ENCODE measurements around the gene ABHD18. TPM values are rescaled to one million over a fixed set of nuclear protein-coding genes. Genes with fewer than 3 reads are reported as not detected.

Gene ABHD18
- total RNA-seq, 1 experiment from 2014 or later = 16.3 TPM

- Histone ChIP-seq H2BK15ac (ENCODE audit: low read depth, low read length) (no peak within 1 kb of the TSS; the same call in 1 of the 2 replicates), H2BK5ac (ENCODE audit: insufficient read length, low read length) (no peak within 1 kb of the TSS), H3K14ac (ENCODE audit: insufficient read depth, low read length) (peak within 1 kb of the TSS; percentile 89), H3K27me3 (ENCODE audit: insufficient read depth, low read length) (no peaks in the 10 kb centered on the region), H2AFZ (ENCODE audit: low read length) (no peak within 1 kb of the TSS), H2BK20ac (ENCODE audit: low read depth, low read length, poor library complexity, severe bottlenecking) (no peak within 1 kb of the TSS), H3K79me2 (ENCODE audit: insufficient read depth, low read length) (peaks cover 7% of the 10 kb centered on the region; the same call in 1 of the 2 replicates), H3K9ac (ENCODE audit: extremely low read depth, insufficient read length, low read length) (peak within 1 kb of the TSS; percentile 58), H3K9me3 (ENCODE audit: control insufficient read depth, low read depth, low read length) (no peaks in the 10 kb centered on the region), H2BK120ac (ENCODE audit: low read depth, low read length, poor library complexity, severe bottlenecking) (no peak within 1 kb of the TSS), H3K79me1 (ENCODE audit: insufficient read depth, low read depth, low read length, poor library complexity, severe bottlenecking) (no peaks in the 10 kb centered on the region), H3T11ph (ENCODE audit: low read length) (no peak within 1 kb of the TSS), H3K4ac (ENCODE audit: low read depth, low read length) (no peak within 1 kb of the TSS), H2BK12ac (ENCODE audit: insufficient read length, low read depth, low read length) (no peak within 1 kb of the TSS), H4K8ac (replicated peaks; ENCODE audit: insufficient read length, low read depth, low read length) (no peak within 1 kb of the TSS), H2AK5ac (ENCODE audit: insufficient read length, low read length) (no peak within 1 kb of the TSS), H3K56ac (ENCODE audit: insufficient read length, low read depth, low read length) (no peak within 1 kb of the TSS), H4K91ac (ENCODE audit: insufficient read length, low read depth, low read length) (no peak within 1 kb of the TSS), H3K23ac (ENCODE audit: insufficient read length, low read depth, low read length) (no peak within 1 kb of the TSS), H3K4me2 (ENCODE audit: insufficient read depth, insufficient read length, low read length) (peak within 1 kb of the TSS; percentile 80), H4K20me1 (ENCODE audit: control insufficient read depth, insufficient read depth, insufficient read length) (no peaks in the 10 kb centered on the region), H3K18ac (ENCODE audit: insufficient read length, low read depth, low read length) (peak within 1 kb of the TSS; percentile 68), H3K27ac (ENCODE audit: insufficient read length, low read depth, low read length) (peak within 1 kb of the TSS; percentile 42), H3K4me1 (ENCODE audit: insufficient read depth, low read length) (no peaks in the 10 kb centered on the region), H4K5ac (ENCODE audit: insufficient read length, low read depth, low read length) (no peak within 1 kb of the TSS), H3K23me2 (ENCODE audit: insufficient read length, low read depth, low read length, poor library complexity, severe bottlenecking) (peaks cover 11% of the 10 kb centered on the region)
- Mint-ChIP-seq H3K4me3 (peak within 1 kb of the TSS; percentile 90 to 93), H3K27me3 (ENCODE audit: low read depth) (no peaks in the 10 kb centered on the region), H3K36me3 (ENCODE audit: insufficient read depth in 1 of 3, low read depth in 3 of 3) (0 out of 7 replicates have a peak, but pooled peaks cover 0 to 3% (median 0%) of the 10 kb centered on the region in 3 experiments), H3K27ac (peak within 1 kb of the TSS; percentile 92 to 97 (median 95); a peak in 6 of 7 replicates), H3K4me1 (peaks cover 24 to 35% of the 10 kb centered on the region in 2 experiments), H3K9me3 (no peaks in the 10 kb centered on the region)
- WGBS (ENCODE audit: extremely low coverage, insufficient read length, low lambda C conversion rate) = no CpG with 5 or more reads among the region's 112 CpGs
- TF ChIP-seq CTCF (conservative IDR thresholded peaks at IDR 0.05) = no peak
- peak; percentile 97 for DNase-seq
Observed at GRCh38 chr4:128060699-128061565, 95.7 kb downstream of the ABHD18 start, which contains the start of gene LARP1B. LARP1B (plus strand) TSS chr4:128061312; CDS start chr4:128074952, 13,640 bp downstream.
